ELR (cell line): ENCODE measurements around the gene ZNF81.
"Not testable (repeated sequence)": the region's sequence is repeated elsewhere in the genome, so short reads cannot be mapped to it uniquely, and the experiment has no call there.

Experiments used
- DNase-seq: peaks from one replicate; pipeline ENCODE4 v3.0.0-alpha.2; 2015; ENCODE audit warnings: low read depth

ZNF81 gene

DNA sequence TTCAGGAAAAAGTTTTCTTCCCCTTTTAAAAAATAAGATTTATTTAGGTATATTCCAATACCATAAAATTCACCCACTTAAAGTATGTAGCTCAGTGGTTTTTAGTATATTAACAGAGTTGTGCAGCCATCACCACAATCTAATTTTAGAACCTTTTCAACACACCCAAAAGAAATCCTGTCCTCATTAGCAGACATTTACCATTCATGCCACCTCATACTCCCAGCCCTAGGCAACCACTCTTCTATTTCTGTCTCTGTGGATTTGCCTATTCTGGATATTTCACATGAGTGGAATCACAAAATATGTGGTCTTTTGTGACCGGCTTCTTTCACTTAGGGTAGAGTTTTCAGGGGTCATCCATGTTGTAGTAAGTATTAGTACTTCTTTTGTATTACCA is 7.4 kb downstream of the ZNF81 start:
- DNase-seq: no peak

DNA sequence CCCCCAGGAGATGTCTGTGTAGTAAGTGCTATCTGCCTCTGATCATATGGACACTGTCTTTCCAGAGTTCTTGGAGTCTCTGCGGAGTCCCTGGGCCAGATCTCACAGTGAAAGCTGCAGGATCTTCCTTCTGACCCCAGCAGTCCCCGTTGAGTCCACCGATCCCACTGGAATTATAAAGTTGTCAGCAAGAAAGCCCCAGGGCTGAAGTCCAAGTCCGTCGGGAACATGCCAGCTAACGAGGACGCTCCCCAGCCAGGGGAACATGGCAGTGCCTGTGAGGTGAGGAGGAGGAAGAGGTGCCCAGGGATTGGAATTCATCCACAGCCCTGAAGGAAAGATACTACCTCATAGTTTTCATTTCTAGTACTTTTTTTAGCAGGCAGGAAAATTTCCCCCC is 9.3 kb downstream of the ZNF81 start:
- no peak for DNase-seq

DNA sequence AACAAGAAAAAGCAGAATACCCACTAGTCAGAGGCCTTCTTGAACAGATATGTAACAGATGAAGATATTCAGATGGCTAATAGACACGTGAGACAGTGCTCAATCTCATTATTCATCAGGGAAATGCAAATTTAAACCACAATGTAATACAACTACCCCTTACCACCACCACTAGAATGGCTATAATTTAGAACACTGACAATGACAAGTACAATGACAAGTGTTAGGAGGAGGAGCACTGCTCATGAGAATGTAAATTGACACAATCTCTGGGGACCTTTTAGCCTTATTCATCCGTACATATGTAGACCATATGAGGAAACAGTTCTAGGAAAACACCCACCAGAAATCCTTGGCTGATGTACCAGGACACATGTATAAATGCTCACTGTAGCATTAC is 13.1 kb downstream of the ZNF81 start:
- no peak for DNase-seq

DNA sequence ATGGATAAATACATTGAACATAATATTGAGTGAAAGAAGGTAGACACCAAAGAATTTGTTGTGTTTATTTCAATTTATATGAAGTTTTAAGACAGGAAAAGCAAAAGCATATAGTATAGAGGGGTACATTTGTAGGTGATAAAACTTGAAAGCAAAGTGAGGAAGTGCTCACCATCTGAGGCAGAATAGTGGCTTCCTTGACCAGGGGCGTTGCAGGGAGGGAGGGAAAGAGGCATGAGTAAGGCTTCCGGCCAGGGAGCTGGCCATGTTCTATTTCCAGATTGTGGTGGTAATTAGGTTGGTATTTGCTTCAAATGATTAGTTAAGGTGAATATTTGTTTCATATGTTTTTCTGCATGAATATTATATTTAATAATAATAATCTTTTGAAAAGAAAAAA is 13.7 kb downstream of the ZNF81 start:
- not testable (repeated sequence) for DNase-seq

DNA sequence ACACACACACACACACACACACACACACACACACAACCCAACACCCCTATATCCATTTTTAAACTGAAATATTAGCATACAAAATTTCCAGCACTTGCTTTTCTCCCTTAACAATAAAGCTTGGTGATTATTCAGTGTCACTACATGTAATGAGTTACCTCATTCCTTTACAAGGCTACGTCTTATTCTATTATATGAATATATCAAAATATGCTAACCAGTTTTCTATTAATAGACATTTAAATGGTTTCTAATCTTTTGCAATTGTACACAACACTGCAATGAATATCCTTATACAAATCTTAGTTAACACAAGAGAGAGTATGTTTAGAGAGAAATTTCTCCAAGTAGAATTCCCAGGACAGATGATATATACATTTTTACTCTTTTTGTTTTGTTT is 14.2 kb downstream of the ZNF81 start:
- DNase-seq: no peak

DNA sequence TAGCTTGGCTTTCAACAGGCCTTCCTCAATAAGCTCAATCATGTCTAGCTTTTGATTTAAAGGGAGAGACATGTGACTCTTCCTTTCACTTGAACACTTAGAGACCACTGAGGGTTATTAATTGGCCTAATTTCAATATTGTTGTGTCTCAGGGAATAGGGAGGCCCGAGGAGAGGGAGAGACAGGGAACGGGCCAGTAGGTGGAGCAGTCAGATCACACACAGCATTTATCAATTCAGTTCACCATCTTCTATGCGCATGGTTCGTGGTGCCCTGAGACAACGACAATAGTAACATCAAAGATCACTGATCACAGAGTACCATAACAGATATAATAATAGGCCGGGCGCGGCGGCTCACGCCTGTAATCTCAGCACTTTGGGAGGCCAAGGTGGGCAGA is 17.8 kb downstream of the ZNF81 start:
- peak; percentile 30 for DNase-seq

DNA sequence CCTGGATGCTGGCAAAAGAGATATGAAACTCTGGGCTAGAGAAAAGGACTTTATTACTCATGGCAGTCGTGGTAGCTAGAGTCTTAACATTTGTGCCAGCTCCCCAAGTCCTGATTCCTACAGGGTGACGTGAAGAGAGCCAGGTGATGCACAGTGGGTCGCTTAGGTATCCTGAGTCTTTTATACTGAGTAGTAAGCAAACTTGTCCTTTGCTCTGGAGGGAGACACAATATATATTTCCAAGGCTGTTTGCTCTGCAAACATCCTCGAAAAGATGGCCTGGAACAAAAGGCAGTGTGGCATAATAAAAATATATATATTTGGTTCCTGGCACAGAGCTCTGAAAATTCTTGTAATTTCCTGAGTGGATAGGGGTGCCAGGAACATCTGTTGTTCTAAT is 23.0 kb downstream of the ZNF81 start:
- DNase-seq: no peak

DNA sequence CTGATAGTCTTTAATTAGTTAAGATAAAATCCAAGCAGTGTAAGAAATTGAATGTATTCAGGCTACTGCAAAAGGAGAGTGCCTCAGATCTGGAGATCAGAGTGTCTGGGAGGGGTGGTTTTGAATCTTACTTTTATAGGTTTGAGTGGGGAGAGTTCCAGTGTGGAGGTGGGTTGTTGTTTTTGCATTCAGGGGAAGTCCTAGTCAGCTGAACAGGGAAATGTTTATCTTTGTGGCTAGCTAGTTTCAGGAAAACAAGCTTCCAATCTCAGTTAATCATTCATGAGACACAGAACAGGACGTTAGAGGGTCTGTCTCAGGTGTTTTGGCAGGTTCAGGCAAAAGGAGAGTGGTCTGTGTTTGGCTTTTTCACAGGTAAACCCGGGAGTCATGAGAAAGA is 26.0 kb downstream of the ZNF81 start:
- DNase-seq: no peak

DNA sequence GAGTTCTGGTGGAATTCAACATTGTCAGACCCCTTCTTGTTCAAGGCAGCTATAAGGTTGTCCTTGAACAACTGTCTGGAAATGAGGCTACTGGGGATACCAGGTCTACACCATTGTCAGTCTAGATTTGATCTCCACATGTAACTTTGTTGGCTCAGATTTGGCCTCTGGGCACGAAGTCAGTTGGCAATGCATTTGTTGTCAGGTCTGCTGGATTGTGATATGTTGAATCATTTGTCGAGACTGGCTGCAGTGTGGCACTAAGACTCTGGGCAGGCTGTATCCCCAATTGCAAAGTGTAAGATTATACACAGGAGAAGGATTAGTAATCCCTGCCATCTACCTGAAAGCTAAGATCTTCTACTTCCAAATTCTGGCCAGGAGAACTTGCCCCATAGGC is 26.5 kb downstream of the ZNF81 start:
- no peak for DNase-seq

DNA sequence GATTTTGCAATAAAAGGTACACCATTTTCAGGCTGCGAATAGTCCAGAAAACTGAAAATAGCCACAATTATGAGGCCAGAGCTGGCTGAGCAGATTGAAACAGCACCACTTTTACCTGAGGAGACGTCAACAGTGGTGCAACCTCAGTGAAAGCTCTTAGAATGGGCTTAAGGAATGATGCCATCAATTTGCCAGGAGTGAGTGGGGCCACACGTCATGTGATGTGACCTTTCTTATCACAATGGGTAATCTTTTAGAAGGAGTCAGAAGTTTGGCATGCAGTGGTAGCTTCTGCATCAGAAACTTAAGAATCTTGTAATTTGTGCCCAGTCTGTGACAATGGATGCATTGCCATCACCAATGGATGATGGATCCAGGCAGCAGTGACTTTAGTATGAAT is 27.6 kb downstream of the ZNF81 start:
- peak; percentile 1 for DNase-seq

DNA sequence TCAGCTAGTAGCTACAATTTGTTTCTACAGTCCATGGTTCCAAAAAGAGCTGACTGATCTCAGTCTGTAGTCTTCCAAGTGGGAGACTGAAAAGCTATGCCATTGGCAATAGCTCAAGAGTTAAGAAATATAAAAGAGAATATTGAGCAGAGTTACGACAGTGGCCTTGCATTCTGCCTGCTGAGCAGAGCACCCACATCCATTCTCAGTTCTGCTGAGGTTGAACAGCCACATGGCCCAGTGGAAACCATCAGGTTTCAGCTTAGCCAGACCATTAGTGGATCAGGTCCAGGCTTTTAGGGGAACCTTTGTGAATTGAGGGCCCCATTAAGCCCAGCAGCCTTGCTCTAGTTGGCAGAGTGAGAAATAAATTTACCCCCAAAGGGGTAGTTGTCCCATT is 28.1 kb downstream of the ZNF81 start:
- DNase-seq: no peak

DNA sequence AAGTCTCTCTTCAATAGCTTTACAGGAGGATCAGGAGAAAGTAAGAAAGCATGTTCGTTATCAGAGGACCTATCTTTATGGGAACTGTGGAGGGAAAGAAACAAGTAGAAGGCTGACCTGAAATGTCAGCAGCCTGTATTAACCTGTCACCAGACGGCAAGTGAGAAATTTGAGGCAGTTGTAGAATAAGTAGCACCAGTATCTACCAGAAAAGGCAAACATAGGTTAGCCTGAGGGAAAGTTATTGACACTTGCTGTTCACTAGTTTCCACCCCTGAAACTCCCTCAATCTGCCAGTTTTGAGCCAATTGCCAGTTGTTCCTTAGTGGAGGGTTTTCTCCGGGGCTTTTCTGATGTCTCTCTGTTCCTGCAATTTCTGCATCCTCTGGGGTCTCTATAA is 36.4 kb downstream of the ZNF81 start:
- DNase-seq: no peak

DNA sequence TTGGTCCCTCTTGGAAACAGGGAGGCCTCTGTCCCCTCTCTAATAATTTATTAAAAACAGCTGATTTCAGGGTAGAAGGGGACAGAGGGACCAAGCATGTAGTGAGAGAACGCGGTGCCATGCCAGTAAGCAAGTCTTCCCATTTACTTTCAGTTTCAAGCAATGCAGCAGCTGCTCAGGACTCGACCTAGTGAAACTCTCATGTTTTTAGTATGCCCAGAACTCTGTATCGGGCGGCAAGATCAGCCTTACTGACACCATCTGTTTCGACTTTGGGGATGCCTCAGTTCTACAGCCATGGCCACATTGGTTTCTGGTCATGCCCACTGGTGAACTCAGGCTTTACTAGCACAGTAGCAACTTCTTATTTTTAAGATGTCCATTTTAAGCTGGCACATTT is 40.6 kb downstream of the ZNF81 start:
- no peak for DNase-seq

DNA sequence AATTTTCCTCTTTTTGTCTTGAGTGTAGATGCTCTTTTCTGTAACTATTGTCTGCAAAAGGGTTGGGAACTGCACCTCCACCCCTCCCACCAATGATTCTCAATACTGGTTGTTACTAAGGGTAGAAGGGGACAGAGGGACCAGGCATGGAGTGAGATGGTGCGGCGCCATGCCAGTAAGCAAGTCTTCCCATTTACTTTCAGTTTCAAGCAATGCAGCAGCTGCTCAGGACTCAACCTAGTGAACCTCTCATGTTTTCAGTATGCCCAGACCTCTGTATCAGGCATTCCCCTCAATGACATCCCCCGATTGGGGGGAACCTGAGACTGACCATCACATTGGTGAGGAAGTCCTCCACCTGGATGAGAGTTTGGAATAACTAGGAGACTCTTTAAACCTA is 41.5 kb downstream of the ZNF81 start:
- DNase-seq: no peak

DNA sequence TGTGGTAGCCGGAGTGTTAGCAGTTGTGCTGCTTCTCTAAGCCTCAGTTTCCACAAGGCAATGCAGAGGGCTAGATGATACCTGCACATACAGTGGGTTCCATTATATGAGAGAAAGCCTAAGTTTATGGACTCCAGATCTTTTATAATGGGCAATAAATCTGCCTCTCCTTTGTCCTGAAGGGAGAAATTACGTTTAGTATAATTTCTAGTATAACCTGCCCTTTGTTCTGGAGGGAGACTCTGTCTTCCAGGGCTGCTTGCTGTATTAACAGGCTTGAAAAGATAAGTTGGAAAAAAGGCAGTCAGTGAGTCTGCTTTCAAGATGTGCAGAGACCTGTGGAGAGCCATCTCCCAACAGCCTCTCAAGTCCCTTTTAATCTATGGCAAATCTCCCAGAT is 42.8 kb downstream of the ZNF81 start:
- DNase-seq: no peak

DNA sequence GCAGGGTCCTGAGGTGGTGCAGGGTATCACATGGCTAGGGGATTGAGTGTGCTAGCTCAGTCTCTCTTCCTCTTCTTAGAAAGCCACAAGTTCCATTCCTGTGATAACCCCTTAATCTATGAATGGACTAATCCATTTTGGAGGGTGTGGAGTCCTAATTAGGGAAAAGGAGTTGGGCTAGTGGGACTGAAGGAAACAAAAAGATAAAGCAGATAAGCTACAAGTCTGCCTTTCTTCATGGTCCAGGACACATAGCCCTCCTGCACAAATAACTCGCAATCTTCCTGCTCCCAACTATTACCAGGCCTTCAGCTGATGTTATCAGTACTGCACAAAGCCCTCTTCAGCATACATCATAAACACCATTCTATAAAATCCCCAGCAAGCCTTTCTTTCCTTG is 44.2 kb downstream of the ZNF81 start:
- DNase-seq: no peak

DNA sequence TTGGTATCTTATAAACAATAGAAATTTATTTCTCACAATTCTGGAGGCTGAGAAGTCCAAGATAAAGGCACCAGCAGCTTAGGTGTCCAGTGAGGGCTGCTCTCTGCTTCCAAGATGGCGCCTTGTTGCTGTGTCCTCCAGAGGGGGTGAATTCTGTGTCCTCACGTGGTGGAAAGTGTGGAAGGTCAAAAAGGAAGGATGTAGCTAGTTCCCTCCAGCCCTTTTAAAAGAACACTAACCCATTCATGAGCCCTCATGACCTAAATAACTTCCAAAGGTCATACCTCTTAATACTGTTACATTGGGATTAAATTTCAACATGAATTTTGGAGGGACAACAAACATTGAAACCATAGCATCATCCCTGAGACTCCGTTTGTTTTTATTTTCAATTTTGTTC is 48.8 kb downstream of the ZNF81 start:
- no peak for DNase-seq

DNA sequence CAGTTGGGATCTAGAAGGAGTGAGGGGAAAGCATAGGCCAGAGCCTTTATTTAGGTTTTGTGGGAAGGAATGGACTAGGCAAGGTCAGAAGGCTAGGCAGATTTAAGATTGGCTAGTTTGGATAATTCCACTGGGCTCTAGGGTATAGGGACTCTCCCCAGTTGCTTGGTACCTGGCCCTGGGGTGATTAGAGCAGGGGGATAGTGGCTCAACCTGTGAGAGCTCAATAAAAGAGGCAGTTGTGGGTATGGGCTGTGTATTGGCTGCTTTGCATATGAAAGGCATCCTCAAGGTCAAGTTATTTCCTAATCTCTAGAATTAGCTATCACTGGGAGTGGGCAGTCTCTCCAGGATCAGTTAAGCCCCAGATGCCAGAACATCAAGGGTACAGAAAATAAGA is 61.3 kb downstream of the ZNF81 start:
- no peak for DNase-seq

DNA sequence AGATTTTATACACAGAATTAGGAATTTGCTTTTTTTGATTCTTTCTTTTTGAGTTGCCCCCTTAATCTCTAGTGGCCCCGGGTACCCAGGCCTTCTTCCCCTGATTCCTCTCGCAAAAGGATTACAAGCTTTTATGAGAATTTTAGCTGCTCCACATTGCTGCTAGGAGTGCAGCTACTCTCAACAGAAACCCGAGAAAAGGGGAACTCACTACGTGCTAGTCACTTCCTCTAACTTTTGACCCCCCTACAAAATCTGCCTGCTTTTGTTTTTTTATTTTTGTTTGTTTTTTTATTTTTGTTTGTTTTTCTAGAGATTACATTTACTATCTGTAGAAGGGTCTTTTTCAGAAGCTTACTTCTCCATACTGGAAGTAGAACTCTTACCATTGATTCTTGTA is 64.1 kb downstream of the ZNF81 start:
- no peak for DNase-seq

DNA sequence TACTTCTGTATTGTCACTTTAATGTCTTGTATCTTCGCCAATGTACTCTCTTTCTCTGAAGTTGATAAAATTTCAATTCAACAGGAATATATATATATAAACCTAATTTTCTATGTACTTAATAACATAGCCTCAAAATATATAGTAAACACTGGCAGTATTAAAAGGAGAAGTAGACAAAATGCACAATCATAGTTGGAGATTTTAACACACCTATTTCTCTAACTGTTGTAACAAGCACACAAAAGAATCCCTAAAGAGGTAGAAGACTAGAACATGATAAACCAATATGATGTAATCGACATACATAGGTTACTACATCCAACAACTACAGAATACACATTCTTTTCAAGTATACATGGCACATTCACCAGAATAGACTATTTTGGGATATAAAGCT is 65.5 kb downstream of the ZNF81 start:
- DNase-seq: no peak

DNA sequence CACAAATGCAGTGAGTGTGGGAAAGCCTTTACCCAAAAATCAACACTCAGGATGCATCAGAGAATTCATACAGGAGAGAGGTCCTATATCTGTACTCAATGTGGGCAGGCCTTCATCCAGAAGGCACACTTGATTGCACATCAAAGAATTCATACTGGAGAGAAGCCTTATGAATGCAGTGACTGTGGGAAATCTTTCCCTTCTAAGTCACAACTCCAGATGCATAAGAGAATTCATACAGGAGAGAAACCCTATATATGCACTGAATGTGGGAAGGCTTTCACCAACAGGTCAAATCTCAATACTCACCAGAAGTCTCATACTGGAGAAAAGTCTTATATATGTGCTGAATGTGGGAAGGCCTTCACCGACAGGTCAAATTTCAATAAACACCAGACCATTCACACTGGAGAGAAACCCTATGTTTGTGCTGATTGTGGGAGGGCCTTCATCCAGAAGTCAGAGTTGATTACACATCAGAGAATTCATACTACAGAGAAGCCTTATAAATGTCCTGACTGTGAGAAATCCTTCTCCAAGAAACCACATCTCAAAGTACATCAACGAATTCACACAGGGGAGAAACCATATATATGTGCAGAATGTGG is 79.3 kb downstream of the ZNF81 start:
- no peak for DNase-seq

DNA sequence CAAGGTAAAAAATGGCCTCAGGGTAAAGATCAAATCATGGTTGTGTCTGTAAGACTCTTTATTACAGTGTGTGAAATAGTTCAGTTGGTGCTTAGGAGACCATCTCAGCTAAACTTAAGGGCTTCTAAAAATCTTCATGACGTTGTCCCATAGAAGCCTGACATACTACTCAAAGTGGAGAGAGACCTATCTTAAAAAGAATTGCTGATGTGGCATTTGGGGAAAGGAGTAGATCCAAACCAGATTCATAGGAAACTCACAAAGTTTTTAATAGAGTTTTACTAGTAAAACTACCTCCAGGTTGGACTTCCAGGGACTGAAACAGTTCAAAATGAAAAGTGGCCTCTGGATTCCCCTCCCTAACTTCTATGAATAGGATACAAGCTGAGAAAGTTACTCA is 81.6 kb downstream of the ZNF81 start:
- no peak for DNase-seq

DNA sequence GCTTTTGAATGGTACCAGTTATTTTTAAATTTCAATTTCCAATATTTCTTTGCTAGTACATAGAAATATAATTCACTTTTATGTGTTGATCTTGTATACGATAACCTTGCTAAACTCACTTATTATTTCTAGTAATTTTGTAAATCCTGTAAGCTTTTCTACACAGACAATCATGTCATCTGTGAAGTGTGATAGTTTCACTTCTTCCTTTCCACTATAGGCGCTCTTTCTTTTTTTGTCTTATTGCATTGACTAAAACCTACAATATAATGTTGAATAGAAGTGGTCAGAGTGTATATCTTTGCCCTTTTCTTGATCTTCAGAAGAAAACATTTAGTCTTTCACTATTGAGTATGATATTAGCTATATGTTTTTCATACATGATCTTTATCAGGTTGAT is 90.5 kb downstream of the ZNF81 start:
- DNase-seq: no peak

DNA sequence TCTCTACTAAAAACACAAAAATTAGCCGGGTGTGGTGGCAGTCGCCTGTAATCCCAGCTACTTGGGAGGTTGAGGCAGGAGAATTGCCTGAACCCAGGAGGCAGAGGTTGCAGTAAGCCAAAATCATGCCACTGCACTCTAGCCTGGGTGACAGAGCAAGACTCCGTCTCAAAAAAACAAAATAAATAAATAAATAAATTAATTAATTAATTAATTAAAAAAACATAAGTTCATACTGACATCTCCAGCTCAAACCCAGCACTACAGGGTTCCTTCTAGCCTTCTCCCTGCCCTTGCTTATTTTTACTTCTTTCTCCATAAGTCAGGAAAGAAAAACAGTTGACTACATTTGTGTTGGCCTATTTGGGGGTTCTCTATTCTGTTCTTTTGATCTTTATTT is 95.3 kb downstream of the ZNF81 start:
- not testable (repeated sequence) for DNase-seq

DNA sequence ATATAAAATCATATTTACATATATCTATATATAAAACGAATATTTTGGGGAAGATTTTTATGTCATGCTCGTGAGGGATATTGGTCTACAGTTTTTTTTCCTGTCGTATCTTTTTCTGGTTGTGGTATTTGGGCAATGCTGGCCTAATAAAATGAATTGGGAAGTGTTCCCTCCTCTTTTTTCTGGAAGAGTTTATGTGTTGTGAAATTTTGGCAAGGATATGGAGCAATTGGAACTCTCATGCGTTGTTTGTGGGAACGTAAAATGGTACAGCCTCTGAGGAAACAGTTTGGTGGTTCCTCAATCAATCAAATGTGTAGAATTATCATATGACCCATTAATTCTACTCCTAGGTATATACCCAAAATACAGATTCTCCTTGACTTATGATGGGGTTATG is 97.2 kb downstream of the ZNF81 start:
- DNase-seq: no peak
